HG03442 (cell line): ENCODE data around the gene PDE4DIP.
"Not testable (repeated sequence)": the region's sequence is repeated elsewhere in the genome, so short reads cannot be mapped to it uniquely, and the experiment has no call there.

ENCODE experiments used
- ATAC-seq: cut with Tn5 transposase; IDR thresholded peaks from one replicate; pipeline ENCODE4 v1.9.1; 2021; ENCODE audit warnings: mild to moderate bottlenecking, moderate library complexity; ENCODE audit not compliant: unreplicated experiment

The PDE4DIP gene

DNA sequence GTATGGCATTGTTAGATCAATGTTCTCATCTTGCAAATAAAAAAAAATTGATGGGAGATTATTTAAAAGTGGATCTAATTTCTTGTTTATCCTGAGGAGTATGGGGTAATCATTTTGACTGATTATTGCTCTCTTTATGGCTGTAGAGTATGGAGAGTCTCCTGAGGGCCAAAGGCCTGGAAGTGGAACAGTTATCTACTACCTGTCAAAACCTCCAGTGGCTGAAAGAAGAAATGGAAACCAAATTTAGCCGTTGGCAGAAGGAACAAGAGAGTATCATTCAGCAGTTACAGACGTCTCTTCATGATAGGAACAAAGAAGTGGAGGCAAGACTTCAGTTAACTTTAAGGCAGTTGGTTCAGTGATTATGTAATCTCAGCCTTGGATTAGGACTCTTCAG lies 123.4 kb downstream of the PDE4DIP start:
- not testable (repeated sequence) for ATAC-seq

- ATAC-seq, result not testable (repeated sequence)
These were observed 124.5 kb downstream of the PDE4DIP start for GRCh38 chr1:148968682-148969081.

DNA sequence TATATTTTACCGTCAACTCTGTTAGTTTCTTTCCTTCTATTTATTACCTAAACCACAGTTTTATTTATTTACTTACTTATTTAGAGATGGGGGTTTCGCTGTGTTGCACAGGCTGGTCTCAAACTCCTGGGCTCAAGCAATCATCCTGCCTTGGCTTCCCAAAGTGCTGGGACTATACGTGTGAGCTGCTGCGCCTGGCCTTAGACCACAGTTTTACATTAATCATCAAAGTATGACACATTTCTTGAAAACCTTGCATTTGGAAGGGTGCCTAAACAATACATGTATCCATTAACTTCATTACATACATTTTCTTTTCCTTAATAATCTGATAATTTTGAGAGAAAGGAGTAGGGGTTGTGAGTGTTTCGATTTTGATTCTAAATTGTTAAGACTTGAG lies 124.9 kb downstream of the PDE4DIP start:
- not testable (repeated sequence) for ATAC-seq

GRCh38 chr1:148975453-148975852 lies 131.2 kb downstream of the PDE4DIP start:
- ATAC-seq, result peak; percentile 43

DNA sequence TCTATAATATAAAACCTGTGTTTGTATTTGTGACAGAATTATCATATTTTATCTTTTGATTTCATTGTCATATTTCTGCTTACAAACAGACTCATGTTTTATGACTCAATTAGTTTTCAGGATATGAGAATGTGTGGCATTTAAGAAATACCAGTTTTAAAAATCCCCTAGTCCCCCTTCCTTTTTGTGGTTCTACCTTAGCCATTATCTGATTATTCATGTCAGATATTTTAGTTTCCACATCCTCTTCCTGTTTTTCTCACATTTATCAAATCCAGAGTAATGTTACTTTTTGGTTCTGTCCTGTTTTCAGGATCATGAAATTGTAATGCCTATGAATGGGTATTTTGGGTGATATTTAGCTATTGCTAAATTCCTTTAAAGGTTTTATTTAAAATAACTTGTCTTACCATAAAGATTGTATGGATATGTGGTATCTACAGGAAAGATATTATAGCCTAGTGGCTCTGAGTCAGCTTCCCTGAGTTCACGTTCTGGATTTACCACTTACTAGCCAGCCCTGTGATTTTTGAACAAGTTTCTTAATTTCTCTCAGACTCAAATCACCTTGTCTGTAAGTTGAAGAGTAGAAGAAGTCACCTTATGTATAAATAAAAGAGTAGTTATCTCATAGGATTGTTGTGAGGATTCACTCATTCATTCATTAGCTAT lies 131.8 kb downstream of the PDE4DIP start:
- peak; percentile 45 for ATAC-seq

DNA sequence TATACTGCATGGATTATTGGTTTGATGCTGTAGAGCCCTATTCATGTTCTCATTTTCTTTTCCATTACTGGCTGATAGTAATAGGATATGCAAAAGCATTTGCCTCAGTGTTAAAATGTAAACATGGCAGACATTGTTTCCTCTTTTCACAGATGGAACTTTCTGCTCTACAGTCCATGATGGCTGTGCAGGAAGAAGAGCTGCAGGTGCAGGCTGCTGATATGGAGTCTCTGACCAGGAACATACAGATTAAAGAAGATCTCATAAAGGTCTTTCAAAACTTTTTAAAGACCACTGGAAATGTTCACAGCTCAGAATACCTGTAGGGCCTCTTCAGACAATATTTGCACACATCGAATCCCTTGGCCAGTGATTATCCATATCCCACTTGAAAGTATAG lies 133.6 kb downstream of the PDE4DIP start:
- not testable (repeated sequence) for ATAC-seq

- ATAC-seq, result not testable (repeated sequence)
These were observed 145.2 kb downstream of the PDE4DIP start for GRCh38 chr1:148989378-148989777.

DNA sequence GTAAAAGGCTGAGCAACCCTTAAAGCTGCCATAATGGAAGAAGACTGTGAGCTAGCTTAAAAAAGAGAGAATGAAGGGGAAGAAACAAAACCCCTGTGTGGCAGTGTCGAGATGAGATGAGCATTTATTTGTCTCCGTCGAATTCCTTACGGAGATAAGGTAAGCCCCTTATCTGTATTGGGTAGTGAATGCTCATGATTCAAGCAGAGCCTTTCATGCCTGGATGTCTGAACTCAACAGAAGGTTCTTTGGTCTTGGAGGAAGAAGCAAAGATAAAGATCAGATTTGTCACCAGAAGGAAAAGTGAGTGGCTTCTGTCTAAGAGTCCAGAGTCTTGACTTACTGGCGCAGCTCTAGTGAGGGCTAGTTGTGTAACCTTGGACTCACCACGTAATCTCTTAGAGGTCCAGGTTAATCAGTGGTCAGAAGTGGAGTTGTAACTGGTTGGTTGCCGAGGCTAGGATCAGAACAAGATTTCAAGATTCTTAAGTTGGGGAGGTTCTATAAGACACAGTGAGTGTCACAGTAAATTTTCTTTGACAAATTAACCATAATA lies 146.1 kb downstream of the PDE4DIP start:
- ATAC-seq, result not testable (repeated sequence)

DNA sequence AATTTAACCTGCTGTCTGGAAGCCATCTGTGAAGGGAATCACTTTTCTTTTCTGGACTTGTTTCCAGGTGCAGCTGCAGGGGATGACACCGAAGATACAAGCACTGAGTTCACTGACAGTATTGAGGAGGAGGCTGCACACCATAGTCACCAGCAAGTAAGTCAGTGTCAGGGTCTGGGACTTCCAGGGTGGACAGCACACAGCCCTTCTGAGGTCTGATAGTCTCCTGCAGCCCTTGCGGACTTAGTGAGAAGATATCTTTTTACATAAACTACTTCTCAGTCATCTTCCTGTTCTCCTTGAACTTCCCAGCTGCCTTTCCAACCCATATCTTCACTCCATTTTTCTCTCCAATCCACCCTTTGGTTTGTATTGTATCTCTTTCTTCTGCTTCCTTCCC lies 147.6 kb downstream of the PDE4DIP start:
- ATAC-seq, result not testable (repeated sequence)

- ATAC-seq, result not testable (repeated sequence)
These were observed 148.1 kb downstream of the PDE4DIP start for GRCh38 chr1:148992364-148992763.

DNA sequence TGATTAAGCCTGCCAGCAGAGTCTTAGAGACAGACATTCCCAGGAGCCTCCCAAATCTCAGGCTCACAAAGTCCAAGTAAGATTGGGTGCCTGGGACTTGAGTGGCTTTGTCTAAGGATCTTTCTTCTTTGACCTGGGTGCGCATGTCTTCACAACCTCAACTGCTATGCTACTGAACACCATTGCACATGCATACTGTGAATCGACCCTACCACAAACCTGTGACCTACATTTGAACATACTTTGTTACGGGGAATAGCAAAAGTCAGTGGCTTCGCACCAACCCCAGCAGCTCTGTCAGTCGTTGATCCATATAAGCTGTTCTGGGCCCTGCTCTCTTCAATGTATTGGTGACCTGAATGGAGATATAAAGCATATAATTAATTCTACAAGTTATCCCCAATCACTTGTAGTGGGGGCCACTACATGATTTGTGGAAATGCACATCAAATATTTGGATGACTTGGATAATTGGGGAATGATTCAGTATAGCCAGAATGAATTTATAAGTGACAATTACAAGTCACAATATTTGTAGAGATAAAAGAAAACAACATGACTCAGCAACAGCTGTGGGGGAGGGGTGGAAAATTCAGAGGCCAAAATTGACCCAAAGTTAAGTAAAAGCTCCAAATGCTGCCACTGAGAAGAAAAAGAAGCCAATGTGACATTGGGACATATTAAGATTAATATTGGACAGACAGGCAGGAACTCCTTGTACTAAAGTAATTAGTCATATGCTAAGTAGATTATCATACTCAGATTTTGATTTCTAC lies 152.4 kb downstream of the PDE4DIP start:
- not testable (repeated sequence) for ATAC-seq

- not testable (repeated sequence) for ATAC-seq
These were observed 153.2 kb downstream of the PDE4DIP start for GRCh38 chr1:148997405-148997804.

- not testable (repeated sequence) for ATAC-seq
These were observed 158.4 kb downstream of the PDE4DIP start for GRCh38 chr1:149002664-149003063.

DNA sequence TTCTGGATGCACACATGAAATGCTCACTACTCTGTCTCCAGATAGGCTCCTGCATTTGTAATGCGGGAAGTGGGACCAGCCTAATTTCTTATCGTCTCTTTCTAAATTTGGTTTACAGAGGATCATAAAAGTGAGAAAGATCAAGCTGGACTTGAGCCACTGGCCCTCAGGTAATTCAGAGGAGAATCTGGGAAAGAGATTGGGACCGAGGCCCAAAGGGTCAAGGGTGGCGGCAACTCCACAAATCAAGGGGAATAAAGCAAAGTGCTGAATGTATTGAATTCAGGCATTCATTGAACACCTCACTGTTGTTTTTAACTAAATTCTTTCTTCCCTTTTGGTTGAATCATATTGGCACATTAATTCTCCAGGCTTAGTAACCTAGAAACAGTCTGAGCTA lies 164.1 kb downstream of the PDE4DIP start:
- not testable (repeated sequence) for ATAC-seq

DNA sequence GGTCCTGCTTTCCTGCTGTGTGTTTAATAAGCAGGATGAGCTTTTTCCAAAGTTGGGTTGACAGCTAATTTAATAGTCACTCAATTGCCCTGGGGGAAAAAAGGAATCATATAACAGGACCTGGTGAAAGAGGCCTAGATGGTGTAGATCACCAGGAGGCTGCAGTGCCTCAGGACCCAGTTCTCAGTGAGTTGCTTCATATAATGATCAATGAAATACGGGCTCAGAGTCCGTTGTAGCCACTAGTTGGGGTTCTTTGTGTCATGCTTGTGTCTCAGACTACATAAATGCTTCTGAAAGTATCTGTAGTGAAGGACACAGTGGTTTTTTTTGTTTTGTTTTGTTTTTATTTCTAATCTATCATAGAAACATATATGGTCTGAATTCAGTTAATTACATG lies 164.5 kb downstream of the PDE4DIP start:
- not testable (repeated sequence) for ATAC-seq

DNA sequence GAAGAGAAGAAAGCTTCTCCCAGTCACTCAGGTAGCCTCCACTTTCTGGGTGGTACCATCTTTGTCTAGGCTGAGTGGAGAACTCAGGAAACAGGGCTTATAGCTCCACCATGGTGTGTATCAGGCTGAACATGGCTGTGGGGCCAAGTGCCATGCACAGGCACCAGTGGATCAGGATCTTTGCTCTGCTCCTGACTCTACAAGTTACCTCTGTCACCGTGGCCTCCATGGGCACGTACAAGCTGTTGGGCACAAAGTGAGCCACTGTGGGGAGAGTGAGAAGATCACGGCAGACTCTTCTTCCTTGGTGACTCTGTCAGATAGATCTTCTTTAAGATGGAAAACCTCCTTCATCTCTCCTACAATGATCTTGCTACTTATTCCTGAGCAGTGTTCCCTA lies 165.5 kb downstream of the PDE4DIP start:
- ATAC-seq, result not testable (repeated sequence)

DNA sequence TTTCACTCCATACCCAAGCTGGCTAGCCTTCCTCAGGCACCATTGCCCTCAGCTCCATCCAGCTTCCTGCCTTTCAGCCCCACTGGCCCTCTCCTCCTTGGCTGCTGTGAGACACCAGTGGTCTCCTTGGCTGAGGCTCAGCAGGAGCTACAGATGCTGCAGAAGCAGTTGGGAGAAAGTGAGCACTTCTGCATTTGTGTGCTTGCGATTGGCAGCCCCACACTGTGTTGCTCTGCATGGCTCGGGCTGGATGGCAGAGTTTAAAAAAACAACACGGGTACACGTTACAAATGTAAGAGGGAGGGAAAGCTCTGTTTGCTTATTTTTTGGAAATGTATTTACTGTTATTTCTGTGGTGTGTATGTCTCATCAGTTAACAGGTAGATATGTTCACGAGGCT lies 168.4 kb downstream of the PDE4DIP start:
- ATAC-seq, result not testable (repeated sequence)

DNA sequence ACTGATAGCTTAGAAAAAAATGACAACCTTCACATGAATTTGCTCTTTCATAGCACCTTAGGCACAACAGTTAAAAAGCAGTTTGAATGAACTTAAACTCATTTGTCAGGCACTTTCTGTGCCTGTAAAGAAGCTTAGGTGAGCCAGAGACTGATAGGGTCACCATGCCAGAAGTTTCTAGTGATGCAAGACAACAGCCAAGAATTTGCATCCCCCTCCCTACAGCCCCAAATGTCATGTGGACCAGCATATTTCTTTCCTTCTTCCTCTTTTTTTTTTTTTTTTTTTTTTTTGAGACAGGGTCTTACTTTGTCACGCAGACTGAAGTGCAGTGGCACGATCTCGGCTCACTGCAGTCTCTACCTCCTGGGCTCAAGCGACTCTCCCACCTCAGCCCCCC lies 169.3 kb downstream of the PDE4DIP start:
- ATAC-seq, result not testable (repeated sequence)

GRCh38 chr1:149015522-149015921 lies 171.3 kb downstream of the PDE4DIP start:
- ATAC-seq, result not testable (repeated sequence)

DNA sequence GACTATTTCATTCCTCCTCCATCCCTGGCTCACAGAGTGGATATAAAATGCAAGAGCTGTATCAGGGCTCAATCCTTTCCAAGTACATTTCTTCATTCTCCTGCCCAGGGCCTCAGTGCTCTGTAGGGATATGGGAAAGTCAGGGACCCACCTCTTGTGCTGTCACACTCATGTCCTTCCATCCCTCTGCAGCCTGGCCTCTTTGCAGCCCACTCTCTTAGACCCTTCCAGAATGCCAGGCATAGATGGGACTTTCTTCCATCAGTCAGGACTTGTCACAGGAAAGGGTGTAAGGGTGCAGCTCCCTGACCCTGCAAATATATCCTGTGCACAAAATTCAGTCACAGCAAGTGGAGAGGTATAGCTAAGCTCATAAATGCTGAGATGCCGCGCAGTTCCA lies 172.4 kb downstream of the PDE4DIP start:
- ATAC-seq, result not testable (repeated sequence)

DNA sequence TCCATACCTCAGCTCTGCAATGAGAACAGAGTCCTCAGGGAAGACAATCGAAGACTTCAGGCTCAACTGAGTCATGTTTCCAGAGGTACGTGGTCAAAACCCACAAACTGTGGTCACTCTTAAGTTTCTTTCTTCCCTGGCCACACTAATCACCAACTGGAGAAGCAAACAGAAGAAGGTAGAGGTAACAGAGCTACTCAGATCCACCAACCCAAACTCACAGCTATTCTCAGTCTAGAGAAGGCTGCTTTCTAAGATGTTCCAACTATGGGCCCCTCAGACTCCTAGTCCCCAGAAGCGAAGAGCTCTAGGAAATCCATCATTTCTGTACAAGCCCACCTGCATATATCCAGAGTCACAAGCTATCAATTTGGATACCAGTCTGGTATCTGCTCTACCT lies 174.3 kb downstream of the PDE4DIP start:
- not testable (repeated sequence) for ATAC-seq

DNA sequence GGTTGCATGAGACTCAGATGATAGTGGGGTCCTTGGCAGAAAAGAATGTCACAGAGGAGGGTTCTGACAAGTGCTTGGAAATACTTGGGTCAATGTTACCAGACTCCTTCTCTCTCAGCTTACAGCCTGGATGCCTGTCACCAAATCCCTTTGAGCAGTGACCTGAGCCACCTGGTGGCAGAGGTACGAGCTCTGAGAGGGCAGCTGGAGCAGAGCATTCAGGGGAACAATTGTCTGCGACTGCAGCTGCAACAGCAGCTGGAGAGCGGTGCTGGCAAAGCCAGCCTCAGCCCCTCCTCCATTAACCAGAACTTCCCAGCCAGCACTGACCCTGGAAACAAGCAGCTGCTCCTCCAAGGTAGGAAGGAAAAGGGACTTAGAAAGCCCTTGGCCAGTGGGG lies 180.1 kb downstream of the PDE4DIP start:
- ATAC-seq, result not testable (repeated sequence)
